Fibroblast of lung (primary cell): Measurements from ENCODE around the gene ITGA2. TPM values are rescaled to one million over a fixed set of nuclear protein-coding genes. Genes with fewer than 3 reads are reported as not detected.

ENCODE experiments used
- DNase-seq, 2 donors: peaks; one replicate each; pipeline versions ENCODE4 v3.0.0 to v3.0.0-alpha.2; 2010; ENCODE audit warnings: low read depth in 2 of 2
- H2AFZ ChIP-seq: 2 replicates; pipeline ENCODE4 v1.5.1; 2012; ENCODE audit warnings: low read length, control low read depth, inconsistent platforms
- H3K27ac ChIP-seq: 2 replicates; pipeline ENCODE4 v1.5.1; 2011; ENCODE audit warnings: low read length, control low read depth; ENCODE audit not compliant: insufficient read depth
- H3K27me3 ChIP-seq: 2 replicates; pipeline ENCODE4 v1.5.1; 2011; ENCODE audit warnings: mild to moderate bottlenecking, low read length; ENCODE audit not compliant: control insufficient read depth, insufficient read depth
- H3K36me3 ChIP-seq: 2 replicates; pipeline ENCODE4 v1.5.1; 2011; ENCODE audit warnings: low read length; ENCODE audit not compliant: control insufficient read depth, insufficient read depth
- H3K4me1 ChIP-seq: 2 replicates; pipeline ENCODE4 v1.5.1; 2011; ENCODE audit warnings: low read length; ENCODE audit not compliant: control insufficient read depth, insufficient read depth; ENCODE audit errors: extremely low read depth
- H3K4me2 ChIP-seq: 2 replicates; pipeline ENCODE4 v1.5.1; 2011; ENCODE audit warnings: low read length, control low read depth; ENCODE audit not compliant: insufficient read depth; ENCODE audit errors: extremely low read depth
- H3K4me3 ChIP-seq, 4 experiments: fragments of 200-600 bp in 1 of 4; sonication (generic) in 1 of 4; replicated peaks in 1 of 4; 2 replicates each; pipeline ENCODE4 v1.5.1; 2011 to 2016; ENCODE audit warnings: low read length in 4 of 4, low read depth in 3 of 4, mild to moderate bottlenecking in 3 of 4, control low read depth in 2 of 4, inconsistent platforms in 1 of 4, mixed read lengths in 1 of 4; ENCODE audit not compliant: insufficient read depth in 1 of 4; ENCODE audit errors: control extremely low read depth in 1 of 4
- H3K79me2 ChIP-seq: 2 replicates; pipeline ENCODE4 v1.5.1; 2012; ENCODE audit warnings: mild to moderate bottlenecking, low read length, inconsistent platforms; ENCODE audit not compliant: control insufficient read depth, insufficient read depth
- H3K9ac ChIP-seq: 2 replicates; pipeline ENCODE4 v1.5.1; 2011; ENCODE audit warnings: mild to moderate bottlenecking, low read length, control low read depth; ENCODE audit not compliant: insufficient read depth
- H3K9me3 ChIP-seq: 2 replicates; pipeline ENCODE4 v1.5.1; 2012; ENCODE audit warnings: low read depth, low read length; ENCODE audit not compliant: control insufficient read depth, insufficient read depth
- H4K20me1 ChIP-seq: 2 replicates; pipeline ENCODE4 v1.5.1; 2011; ENCODE audit warnings: low read length; ENCODE audit not compliant: control insufficient read depth, insufficient read depth; ENCODE audit errors: extremely low read depth
- CTCF ChIP-seq, 2 donors: IDR thresholded peaks in 1 of 2; conservative IDR thresholded peaks in 1 of 2; 1 replicate in 1 of 2; 2 replicates in 1 of 2; pipeline ENCODE4 v1.5.1; 2011 to 2012; ENCODE audit warnings: low read length in 2 of 2, control low read depth in 1 of 2, inconsistent platforms in 1 of 2, low read depth in 1 of 2, mild to moderate bottlenecking in 1 of 2
- EZH2 ChIP-seq: IDR thresholded peaks from 2 replicates; pipeline ENCODE4 v1.5.1; 2012; ENCODE audit warnings: low read length, control low read depth, mild to moderate bottlenecking; ENCODE audit errors: missing control alignments
- polyA plus RNA-seq, 2 donors: library from polyadenylated mRNA; depleted of rRNA in 1 of 2; stranded (reverse) in 1 of 2; unstranded in 1 of 2; fragments of >200 nt; gene quantifications; 2 replicates each; pipeline ENCODE4 v1.2.1, GENCODE V29; 2011 to 2012; ENCODE audit warnings: missing spikeins in 1 of 2
- total RNA-seq: library from RNA; depleted of rRNA; stranded (reverse); fragments of >200 nt; gene quantifications from 2 replicates; pipeline ENCODE4 v1.2.1, GENCODE V29; 2014

The ITGA2 gene
- total and polyA plus RNA-seq, 2 donors (not counting 1 experiment from before 2014, with no cell fraction given) = 9.4 to 75.5 TPM

- H3K4me3 ChIP-seq = peak overlapping the region; percentile 47 to 65 (median 54)
- no peak overlapping the region for H3K27ac ChIP-seq
- no peaks in the 10 kb centered on the region for H3K36me3 ChIP-seq
- H3K4me2 ChIP-seq = peak overlapping the region; percentile 95
- no peaks in the 10 kb centered on the region for H3K9me3 ChIP-seq
- peak overlapping the region; percentile 20 for H3K9ac ChIP-seq
- H2AFZ ChIP-seq = peak overlapping the region; percentile 86
- H3K4me1 ChIP-seq = peaks cover 7% of the 10 kb centered on the region
- no peak for DNase-seq
- H4K20me1 ChIP-seq = no peaks in the 10 kb centered on the region
- H3K27me3 ChIP-seq = no peaks in the 10 kb centered on the region
- no peaks in the 10 kb centered on the region for H3K79me2 ChIP-seq
- no peak for TF ChIP-seq CTCF (conservative IDR thresholded peaks at IDR 0.05 in 1 of 2, IDR thresholded peaks at IDR 0.05 in 1 of 2; ENCODE audit: low read depth in 1 of 2, low read length in 2 of 2)
- no peak for TF ChIP-seq EZH2
Observed at GRCh38 chr5:52945040-52945439, 44.1 kb upstream of the ITGA2 start.

- H3K9me3 ChIP-seq = no peaks in the 10 kb centered on the region
- H3K4me2 ChIP-seq = peak overlapping the region; percentile 23
- no peaks in the 10 kb centered on the region for H3K36me3 ChIP-seq
- H3K4me1 ChIP-seq = peaks cover 7% of the 10 kb centered on the region
- TF ChIP-seq EZH2 (no peak), CTCF (conservative IDR thresholded peaks at IDR 0.05 in 1 of 2, IDR thresholded peaks at IDR 0.05 in 1 of 2; ENCODE audit: low read depth in 1 of 2, low read length in 2 of 2) (no peak)
- no peak overlapping the region for H3K9ac ChIP-seq
- no peaks in the 10 kb centered on the region for H4K20me1 ChIP-seq
- H3K27me3 ChIP-seq = no peaks in the 10 kb centered on the region
- H3K4me3 ChIP-seq = no peak overlapping the region
- H3K27ac ChIP-seq = no peak overlapping the region
- H2AFZ ChIP-seq = no peak overlapping the region
- no peaks in the 10 kb centered on the region for H3K79me2 ChIP-seq
- DNase-seq = peak in 1 of 2 donors; percentile 23
Observed at GRCh38 chr5:52947208-52947607, 41.9 kb upstream of the ITGA2 start.

GRCh38 chr5:52947851-52948250, 41.3 kb upstream of the ITGA2 start:
- Histone ChIP-seq H2AFZ (no peak overlapping the region), H3K27ac (no peak overlapping the region)
- peak in 1 of 2 donors; percentile 53 for DNase-seq

More at GRCh38 chr5:52947851-52948250, 41.3 kb upstream of the ITGA2 start:
- Histone ChIP-seq H3K79me2 (no peaks in the 10 kb centered on the region), H3K27me3 (no peaks in the 10 kb centered on the region), H3K9ac (no peak overlapping the region), H3K9me3 (no peaks in the 10 kb centered on the region), H3K4me3 (no peak overlapping the region), H3K4me2 (no peak overlapping the region), H3K4me1 (peaks cover 7% of the 10 kb centered on the region), H4K20me1 (no peaks in the 10 kb centered on the region), H3K36me3 (no peaks in the 10 kb centered on the region)
- no peak for TF ChIP-seq EZH2
- no peak for TF ChIP-seq CTCF (conservative IDR thresholded peaks at IDR 0.05 in 1 of 2, IDR thresholded peaks at IDR 0.05 in 1 of 2; ENCODE audit: low read depth in 1 of 2, low read length in 2 of 2)
